HL-60 (cell line): ENCODE results near the gene P3H3.
A peak's percentile ranks its signal among the peaks of the same experiment; 100 is the strongest.

Source experiments
- GABPA ChIP-seq: IDR thresholded peaks from 2 replicates; pipeline ENCODE4 v1.6.1; 2012; ENCODE audit warnings: low read depth
- POLR2AphosphoS5 ChIP-seq: IDR thresholded peaks from 2 replicates; pipeline ENCODE4 v1.6.1; 2012; ENCODE audit warnings: low read depth
- TF ChIP-seq, protein P1 (sequence below): IDR thresholded peaks from one replicate; pipeline ENCODE4 v1.5.1; 2011; ENCODE audit warnings: low read length, control low read depth, inconsistent platforms; ENCODE audit not compliant: insufficient read depth

DNA sequence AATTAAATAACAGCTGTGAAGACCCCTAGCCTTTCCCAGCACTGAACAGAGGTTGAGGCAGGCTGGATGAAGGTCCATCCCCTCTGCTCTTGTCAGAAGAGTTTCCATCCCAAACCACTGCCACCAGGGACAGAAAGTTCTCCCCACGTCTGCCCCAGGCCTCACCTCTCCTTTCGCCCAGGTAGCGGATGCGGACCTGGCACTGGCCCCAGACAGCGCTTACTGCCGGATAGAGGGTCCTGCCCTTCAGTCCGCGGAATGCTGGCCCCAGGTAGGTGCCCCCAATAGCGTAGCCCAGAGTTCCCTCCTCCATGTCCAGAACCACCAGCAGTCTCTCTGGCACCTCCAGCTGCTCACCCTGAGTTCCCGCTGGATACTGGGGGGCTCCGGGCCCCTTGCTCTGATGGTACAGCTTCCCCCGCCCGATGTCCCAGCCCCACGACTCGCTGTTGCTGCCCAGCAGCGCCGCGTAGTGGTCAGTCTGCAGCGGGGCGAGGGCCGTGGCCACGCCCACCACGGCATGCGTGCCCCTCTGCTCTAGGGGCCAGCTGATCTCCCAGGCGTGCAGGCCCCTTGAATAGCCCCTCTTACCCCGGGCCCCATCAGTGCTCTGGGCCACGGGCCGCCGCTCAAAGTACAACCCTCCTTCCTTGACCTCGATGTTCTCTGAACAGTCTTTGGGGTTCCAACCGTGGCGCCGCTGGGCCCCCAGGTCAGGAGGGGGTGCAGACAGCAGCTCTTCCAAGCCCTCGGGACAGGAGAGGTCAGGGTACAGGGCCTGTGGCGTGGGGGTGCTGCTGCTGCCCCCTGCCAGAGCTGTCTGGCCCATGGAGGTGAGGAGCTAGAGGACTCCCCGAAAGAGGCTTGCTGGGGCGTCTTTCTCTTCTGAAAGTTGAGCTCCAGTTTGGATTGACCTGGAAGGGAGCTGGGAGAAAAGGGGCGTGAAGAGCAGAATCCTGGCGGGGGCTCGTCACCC, 44.2 kb downstream of the P3H3 start:
- TF ChIP-seq GABPA (no peak), POLR2AphosphoS5 (peak; percentile 84)
- TF ChIP-seq, protein P1, sequence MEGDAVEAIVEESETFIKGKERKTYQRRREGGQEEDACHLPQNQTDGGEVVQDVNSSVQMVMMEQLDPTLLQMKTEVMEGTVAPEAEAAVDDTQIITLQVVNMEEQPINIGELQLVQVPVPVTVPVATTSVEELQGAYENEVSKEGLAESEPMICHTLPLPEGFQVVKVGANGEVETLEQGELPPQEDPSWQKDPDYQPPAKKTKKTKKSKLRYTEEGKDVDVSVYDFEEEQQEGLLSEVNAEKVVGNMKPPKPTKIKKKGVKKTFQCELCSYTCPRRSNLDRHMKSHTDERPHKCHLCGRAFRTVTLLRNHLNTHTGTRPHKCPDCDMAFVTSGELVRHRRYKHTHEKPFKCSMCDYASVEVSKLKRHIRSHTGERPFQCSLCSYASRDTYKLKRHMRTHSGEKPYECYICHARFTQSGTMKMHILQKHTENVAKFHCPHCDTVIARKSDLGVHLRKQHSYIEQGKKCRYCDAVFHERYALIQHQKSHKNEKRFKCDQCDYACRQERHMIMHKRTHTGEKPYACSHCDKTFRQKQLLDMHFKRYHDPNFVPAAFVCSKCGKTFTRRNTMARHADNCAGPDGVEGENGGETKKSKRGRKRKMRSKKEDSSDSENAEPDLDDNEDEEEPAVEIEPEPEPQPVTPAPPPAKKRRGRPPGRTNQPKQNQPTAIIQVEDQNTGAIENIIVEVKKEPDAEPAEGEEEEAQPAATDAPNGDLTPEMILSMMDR: peak; percentile 71
